Hepatic stellate cell (primary cell): ENCODE data around the gene CORO2A.
"Not testable (repeated sequence)": the region's sequence is repeated elsewhere in the genome, so short reads cannot be mapped to it uniquely, and the experiment has no call there.

ENCODE experiments used
- DNase-seq: peaks from one replicate; pipeline ENCODE4 v3.0.0; 2011; ENCODE audit warnings: low spot score

The CORO2A gene

GRCh38 chr9:98117097-98117496 lies 75.3 kb downstream of the CORO2A start:
- DNase-seq: not testable (repeated sequence)

DNA sequence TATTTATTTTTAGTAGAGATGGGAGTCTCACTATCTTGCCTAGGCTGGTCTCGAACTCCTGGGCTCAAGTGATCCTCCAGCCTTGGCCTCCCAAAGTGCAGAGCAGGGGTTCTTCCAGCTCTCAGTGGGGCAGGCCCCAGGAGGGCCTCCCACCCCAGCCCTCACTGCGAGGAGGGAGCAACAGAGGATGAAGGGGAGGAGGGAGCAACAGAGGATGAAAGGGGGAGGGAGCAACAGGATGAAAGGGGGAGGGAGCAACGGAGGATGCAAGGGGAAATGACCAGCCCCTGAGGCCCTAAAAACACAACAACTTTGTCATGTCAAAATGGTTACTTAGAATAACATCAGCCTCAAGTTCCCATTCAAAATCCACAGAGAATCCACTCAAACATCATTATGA lies 83.4 kb downstream of the CORO2A start:
- no peak for DNase-seq

GRCh38 chr9:98108531-98109031 lies 83.9 kb downstream of the CORO2A start:
- DNase-seq: no peak

DNA sequence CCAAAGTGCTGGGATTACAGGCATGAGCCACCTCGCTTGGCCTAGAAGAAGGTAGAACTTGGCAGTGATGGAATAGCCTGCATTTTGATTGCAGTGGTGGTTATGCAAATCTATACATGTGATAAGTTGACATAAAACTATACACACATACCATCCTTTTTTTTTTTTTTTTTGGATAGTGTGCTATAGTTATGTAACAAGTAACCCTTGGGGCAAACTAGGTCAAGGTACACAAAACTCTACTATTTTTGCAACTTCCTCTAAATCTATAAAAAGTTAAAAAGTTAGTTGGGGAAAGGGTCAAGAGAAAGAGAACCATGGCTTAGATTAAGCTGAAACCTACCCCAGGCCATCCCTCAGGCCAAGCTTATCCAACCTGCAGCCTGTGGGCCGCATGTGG lies 84.5 kb downstream of the CORO2A start:
- DNase-seq: no peak

- DNase-seq: no peak
Observed at GRCh38 chr9:98105006-98105405, 87.4 kb downstream of the CORO2A start.

GRCh38 chr9:98104445-98104881 lies 88.0 kb downstream of the CORO2A start:
- DNase-seq: no peak

DNA sequence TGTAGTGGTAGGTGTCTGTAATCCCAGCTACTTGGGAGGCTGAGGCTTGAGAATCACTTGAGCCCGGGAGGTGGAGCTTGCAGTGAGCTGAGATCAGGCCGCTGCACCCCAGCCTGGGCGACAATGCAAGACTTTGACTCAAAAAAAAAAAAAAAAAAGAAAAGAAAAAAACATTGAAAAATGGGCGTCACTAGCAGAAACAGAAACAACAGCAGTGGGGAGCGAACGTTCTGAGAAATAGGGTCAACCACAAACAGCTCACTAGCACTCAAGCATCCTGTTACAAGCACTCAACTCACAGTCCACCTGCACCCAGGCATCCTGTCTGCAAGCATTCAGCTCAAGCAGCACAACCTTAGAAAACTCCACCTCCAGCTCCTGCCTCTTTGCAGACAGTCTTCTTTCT lies 90.6 kb downstream of the CORO2A start:
- DNase-seq: no peak

GRCh38 chr9:98101416-98101815 lies 91.0 kb downstream of the CORO2A start:
- DNase-seq: no peak

- no peak for DNase-seq
Observed at GRCh38 chr9:98100456-98100855, 92.0 kb downstream of the CORO2A start.

DNA sequence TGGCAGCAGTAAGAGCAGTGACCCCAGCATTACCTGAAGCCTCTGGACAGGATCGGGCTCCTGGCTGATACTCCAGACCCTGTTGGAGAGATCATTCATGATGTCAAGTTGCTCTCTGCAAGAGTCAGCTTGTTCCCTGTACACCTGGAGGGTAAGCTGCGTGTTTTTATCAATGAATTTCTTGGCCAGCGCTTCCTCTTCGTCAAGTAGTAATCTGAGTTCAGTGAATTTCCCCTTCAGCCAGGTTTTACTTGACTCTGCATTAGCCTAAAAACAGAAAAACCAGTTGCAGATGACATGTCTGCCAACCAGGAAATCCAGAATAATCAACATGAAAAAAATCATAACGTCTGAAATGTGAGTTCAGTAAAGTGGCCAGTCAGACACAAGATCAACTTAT lies 92.5 kb downstream of the CORO2A start:
- DNase-seq: no peak

- no peak for DNase-seq
Observed at GRCh38 chr9:98099346-98099745, 93.1 kb downstream of the CORO2A start.

DNA sequence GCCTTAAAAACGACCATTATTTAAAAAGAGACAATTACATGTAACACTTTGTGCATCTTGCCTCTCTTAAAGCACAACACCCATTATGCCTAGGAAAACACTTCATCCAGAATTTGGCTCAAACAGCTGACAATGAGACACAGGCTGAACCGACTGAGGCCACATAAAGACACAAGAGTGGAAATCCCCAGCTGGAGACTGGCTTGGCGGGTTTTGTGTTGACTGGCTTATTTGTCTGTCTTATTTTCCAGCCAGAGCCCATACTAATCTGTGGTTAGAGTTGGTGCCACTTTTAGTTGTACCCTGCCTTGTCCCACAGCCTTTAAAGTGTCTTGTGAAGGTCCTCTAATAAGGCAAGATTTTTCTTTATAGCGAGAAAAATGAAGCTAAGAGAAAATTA lies 94.6 kb downstream of the CORO2A start:
- no peak for DNase-seq

- no peak for DNase-seq
Observed at GRCh38 chr9:98096091-98096490, 96.3 kb downstream of the CORO2A start.

DNA sequence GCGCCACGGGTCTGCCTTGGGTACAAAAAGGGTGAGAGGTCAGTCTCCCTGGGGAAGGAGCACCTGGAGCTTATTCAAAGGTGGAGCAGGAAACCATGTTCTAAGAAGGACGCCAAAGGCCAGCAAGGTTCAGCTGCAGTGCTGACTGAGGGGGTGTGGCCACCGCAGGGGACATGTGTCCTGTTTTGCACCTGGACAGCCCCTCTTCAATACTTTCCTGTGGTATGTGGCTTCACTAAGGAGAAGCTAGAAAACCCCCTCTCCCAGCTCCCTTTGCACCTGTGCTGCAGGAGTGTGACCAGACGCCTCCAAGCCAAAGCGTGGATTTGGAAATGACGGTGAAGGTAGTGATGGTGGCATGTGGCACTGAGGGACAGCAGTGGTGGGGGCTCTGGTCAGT lies 97.0 kb downstream of the CORO2A start:
- DNase-seq: no peak

- no peak for DNase-seq
Observed at GRCh38 chr9:98094851-98095250, 97.6 kb downstream of the CORO2A start.

GRCh38 chr9:98094316-98094715 lies 98.1 kb downstream of the CORO2A start:
- no peak for DNase-seq

DNA sequence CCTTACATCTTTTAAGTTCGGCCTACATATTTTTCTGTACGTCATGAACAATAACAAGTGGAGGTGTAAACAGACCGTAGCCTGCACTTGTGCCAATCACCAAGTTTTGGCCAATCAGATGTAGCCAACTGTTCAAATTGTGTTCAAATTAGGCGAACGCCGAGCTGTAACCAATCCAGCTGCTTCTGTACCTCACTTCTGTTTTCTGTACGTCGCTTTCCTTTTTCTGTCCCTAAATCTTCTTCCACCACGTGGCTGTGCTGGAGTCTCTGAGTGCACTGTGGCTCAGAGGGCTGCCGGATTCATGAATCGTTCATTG lies 99.9 kb downstream of the CORO2A start:
- DNase-seq: no peak

DNA sequence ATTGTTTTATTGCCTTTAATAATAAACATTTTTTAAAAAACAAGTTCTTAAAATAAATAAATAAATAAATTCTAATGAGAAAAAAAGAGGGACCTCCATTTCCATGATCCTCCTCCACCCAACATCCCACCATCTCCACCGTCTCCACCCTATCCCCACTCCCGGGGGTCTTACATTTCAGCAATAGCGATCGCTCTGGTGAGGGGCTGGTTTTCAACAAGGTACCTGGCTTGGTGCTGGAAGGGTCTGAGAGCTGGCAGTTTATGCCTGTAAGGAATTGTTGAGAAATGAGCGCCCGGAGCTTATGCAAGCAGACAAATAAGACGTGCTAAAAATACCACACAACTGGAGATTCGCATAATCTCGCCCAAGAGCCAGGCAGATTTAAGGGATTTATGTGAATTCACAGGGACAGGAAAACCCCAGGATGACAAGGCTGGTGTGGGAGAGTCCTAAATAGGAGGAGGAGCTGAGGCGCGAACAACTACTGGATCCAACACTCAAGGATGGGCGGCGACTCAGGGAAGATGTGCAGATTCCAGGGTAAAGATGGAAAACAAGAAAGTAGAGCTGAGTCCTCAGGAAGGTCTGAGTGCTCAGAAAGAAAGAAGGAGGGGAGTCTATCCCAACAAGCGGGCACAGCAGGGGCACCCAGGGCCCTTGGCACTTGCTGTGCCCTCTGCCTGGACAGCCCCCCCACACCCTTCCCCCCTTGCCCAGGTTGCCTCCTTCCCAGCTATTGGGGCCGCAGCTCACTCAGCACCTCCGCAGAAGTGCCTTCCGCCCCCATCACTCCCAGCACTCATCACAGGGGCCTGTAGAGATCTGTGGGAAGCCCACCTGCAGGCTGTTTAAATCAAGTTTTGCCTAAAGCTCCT lies 100.5 kb downstream of the CORO2A start:
- no peak for DNase-seq

DNA sequence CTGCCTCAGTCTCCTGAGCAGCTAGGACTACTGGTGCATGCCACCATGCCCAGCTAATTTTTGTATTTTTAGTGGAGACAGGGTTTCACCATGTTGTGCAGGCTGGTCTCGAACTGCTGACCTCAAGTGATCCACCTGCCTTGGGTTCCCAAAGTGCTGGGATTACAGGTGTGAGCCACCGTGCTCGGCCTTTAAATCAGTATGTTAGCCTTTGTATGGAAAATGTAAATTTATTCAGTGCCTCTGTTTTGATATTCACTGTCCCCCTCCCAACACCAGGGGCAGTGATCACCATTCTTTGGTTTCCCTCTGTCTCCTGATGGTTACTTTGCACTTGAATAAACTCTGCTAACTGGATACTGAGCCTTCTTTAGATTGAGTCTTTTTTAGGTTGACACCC lies 101.8 kb downstream of the CORO2A start:
- DNase-seq: not testable (repeated sequence)

DNA sequence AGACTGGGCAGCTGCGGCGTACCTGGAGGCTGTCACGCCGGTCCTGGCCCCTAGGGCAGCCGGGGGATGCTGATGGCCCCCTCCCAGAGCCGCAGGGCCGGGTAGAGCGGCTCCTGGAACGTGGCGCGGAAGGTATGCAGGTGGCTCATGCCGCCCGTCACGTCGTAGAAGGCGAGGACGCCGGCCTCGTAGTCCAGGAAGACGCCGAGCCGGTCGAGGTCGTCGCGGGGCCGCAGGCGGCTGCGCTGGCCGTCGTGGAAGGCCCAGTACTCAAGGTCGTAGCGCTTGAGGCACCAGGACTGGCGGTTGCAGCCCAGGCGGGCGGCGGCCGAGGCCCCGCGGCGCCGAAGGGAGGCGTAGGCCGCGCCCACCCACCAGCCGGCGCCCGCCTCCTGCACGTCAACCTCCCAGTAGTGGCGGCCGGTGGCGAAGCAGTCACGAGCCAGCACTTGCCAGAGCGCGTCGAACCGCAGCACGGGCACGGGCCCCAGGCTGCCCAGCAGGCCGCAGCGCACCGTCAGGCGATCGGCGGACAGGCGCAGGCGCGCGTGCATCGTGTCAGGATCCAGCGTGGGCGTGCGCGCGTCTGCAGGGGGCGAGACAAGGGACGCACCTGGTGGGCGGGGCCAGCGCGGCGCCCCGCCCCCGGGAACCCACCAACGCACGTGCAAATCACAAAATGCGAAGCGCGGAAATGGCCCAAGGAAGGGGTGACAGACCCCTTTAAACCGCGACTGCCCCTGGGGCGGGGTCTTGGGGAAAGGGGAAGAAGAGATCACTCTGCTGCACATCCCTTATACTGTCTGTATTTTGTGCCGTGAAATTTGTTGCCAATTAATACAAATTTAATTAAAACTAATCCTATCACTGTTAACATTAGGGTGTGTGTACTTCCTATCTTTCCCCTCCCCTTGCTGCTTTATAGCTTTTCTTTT lies 104.8 kb downstream of the CORO2A start:
- no peak for DNase-seq

GRCh38 chr9:98086461-98086860 lies 106.0 kb downstream of the CORO2A start:
- no peak for DNase-seq

- DNase-seq: no peak
Observed at GRCh38 chr9:98085944-98086343, 106.5 kb downstream of the CORO2A start.

DNA sequence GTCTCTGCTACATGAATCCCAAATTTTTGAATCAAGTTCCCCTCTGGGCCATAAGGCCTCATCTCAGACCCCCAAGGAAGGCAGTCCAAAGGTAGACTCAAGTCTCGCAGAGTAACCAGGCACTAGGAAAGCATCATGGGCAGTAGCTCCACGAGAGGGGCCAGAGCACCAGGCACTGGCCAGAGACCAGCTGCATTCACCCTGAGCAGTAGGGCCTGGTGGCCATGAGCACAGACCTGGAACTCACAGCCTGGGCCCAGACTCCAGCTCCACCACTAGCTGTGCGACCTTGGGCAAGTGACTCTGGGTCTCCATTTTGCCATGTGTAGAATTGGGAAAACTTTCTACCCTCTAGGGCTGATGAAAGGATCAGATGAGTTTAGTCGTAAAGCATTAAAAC lies 107.4 kb downstream of the CORO2A start:
- DNase-seq: no peak
